Aorta (tissue), 5 donors: Measurements from ENCODE around the gene TMEM132D. TPM values are rescaled to one million over a fixed set of nuclear protein-coding genes. Genes with fewer than 3 reads are reported as not detected.

Experiments used
- ATAC-seq: fragments of 200-7000 bp; cut with Tn5 transposase; one replicate; pipeline ENCODE4 v1.9.1; 2022; ENCODE audit warnings: moderate library complexity; ENCODE audit not compliant: low FRiP score
- DNase-seq, 2 donors: peaks; one replicate each; pipeline ENCODE4 v3.0.0-alpha.2; 2020
- H3K27ac ChIP-seq, 2 donors: one replicate each; pipeline ENCODE4 v1.5.1; 2013; ENCODE audit warnings: low read length in 2 of 2, mild to moderate bottlenecking in 2 of 2, moderate library complexity in 2 of 2, control low read depth in 1 of 2, inconsistent platforms in 1 of 2, low read depth in 1 of 2
- H3K27me3 ChIP-seq, 2 donors: one replicate each; pipeline ENCODE4 v1.6.1; 2013; ENCODE audit warnings: control low read depth in 1 of 2, low read length in 1 of 2, mild to moderate bottlenecking in 1 of 2, moderate library complexity in 1 of 2; ENCODE audit not compliant: insufficient read depth in 2 of 2, control insufficient read depth in 1 of 2
- H3K36me3 ChIP-seq, 2 donors: one replicate each; pipeline ENCODE4 v1.6.1; 2013; ENCODE audit warnings: control low read depth in 1 of 2, low read length in 1 of 2, mild to moderate bottlenecking in 1 of 2; ENCODE audit not compliant: insufficient read depth in 2 of 2, control insufficient read depth in 1 of 2
- H3K4me1 ChIP-seq, 2 donors: one replicate each; pipeline ENCODE4 v1.6.1; 2013; ENCODE audit warnings: low read length in 2 of 2, control low read depth in 1 of 2, mild to moderate bottlenecking in 1 of 2, moderate library complexity in 1 of 2; ENCODE audit not compliant: insufficient read depth in 2 of 2, control insufficient read depth in 1 of 2
- H3K4me3 ChIP-seq, 2 donors: one replicate each; pipeline ENCODE4 v1.5.1; 2013; ENCODE audit warnings: low read length in 2 of 2, control low read depth in 1 of 2, mild to moderate bottlenecking in 1 of 2
- H3K9me3 ChIP-seq: one replicate; pipeline ENCODE4 v1.6.1; 2013; ENCODE audit warnings: mild to moderate bottlenecking, low read length; ENCODE audit not compliant: control insufficient read depth
- WGBS, 2 donors: extraction: QIAGEN DNeasy Blood & Tissue Kit; methylation state at CpG; one replicate each; pipeline ENCODE4 v1.1.7; 2013; 5-methylcytosine and 5-hydroxymethylcytosine counted together
- intact Hi-C, 2 donors: fragments of 100-400 bp; cut with DNase I; formaldehyde crosslinking; loops; one replicate each; pipeline versions ENCODE4 v1.14.2 to v1.15.0; 2022
- polyA plus RNA-seq, 2 donors: library from polyadenylated mRNA; stranded (reverse); fragments of 200-250 nt; gene quantifications; one replicate each; pipeline ENCODE4 v1.2.3, GENCODE V29; 2013
- total RNA-seq, 2 donors: library from RNA; stranded (reverse); fragmentation: NEBNext Ultra II Directional; extraction: Animal tissue kit (Norgen Biotek cat#: 25700); gene quantifications; one replicate each; pipeline ENCODE4 v1.2.1, GENCODE V29; 2021
- donor health status: healthy with polysubstance abuse.
- donor health status: Bipolar disorder and iron deficiency.
- donor health status: DM: no; HTN: no; CAD: no.
- donor health status: DM: no; HTN: no; CAD: no.
- donor health status: DM: yes; HTN: yes; CAD: no.

The TMEM132D gene
- total and polyA plus RNA-seq, 4 donors, result not detected

DNA sequence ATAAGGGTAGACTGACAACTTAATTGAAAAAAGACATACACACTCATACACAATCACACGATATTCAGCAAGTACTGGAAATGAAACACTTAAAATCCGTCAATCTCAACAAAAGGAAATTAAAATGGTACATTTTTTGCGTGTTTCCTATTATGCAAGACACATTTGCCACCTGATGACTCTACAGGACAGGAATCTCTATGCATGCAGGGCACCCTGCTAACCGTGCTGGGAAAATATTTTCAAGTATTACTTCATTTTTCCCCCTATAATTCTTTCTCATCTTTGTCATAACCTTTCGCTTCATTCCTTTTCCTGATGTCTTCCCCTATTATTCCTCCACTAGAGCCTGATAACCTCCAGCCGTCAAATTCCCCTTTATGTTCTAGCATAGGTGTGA is 150.2 kb downstream of the TMEM132D start:
- 65 to 66% methylated on average over 6 of the region's 6 CpGs for WGBS, 2 donors

DNA sequence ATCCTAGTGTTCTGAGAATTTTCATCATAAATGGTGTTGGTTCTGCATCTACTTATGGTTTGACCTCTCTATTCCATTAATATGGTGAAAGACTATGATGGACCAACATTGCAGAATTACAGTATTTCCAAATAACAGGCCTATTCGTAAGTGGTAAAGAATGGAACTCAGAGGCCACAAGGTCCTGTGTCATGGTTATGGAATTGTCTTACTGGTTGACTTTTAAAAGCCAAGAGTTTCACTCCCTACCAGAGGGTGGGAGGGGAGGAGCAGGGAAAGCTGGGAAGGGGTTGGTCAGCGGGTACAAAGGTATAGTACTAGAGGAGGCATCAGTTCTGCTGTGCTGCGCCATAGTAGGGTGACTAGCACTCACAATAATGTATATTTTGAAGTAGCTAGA is 153.4 kb downstream of the TMEM132D start:
- Histone ChIP-seq H3K4me3 (no peak overlapping the region), H3K36me3 (no peaks in the 10 kb centered on the region), H3K4me1 (no peaks in the 10 kb centered on the region), H3K9me3 (peaks cover 2% of the 10 kb centered on the region), H3K27me3 (peaks cover 0 to 2% of the 10 kb centered on the region in 2 donors), H3K27ac (no peak overlapping the region)
- intact Hi-C loops, result no loop called here
- 47 to 78% methylated on average over 3 of the region's 3 CpGs for WGBS, 2 donors
- ATAC-seq, result no peak
- no peak for DNase-seq

More for the DNA sequence above, 150.2 kb downstream of the TMEM132D start:
- H3K4me3 ChIP-seq, result no peak overlapping the region
- H3K27me3 ChIP-seq, result no peaks in the 10 kb centered on the region
- H3K36me3 ChIP-seq, result no peaks in the 10 kb centered on the region
- no peak overlapping the region for H3K27ac ChIP-seq
- ATAC-seq, result no peak
- no peaks in the 10 kb centered on the region for H3K4me1 ChIP-seq
- intact Hi-C loops, result no loop called here
- DNase-seq, result no peak
- H3K9me3 ChIP-seq, result peaks cover 2% of the 10 kb centered on the region

DNA sequence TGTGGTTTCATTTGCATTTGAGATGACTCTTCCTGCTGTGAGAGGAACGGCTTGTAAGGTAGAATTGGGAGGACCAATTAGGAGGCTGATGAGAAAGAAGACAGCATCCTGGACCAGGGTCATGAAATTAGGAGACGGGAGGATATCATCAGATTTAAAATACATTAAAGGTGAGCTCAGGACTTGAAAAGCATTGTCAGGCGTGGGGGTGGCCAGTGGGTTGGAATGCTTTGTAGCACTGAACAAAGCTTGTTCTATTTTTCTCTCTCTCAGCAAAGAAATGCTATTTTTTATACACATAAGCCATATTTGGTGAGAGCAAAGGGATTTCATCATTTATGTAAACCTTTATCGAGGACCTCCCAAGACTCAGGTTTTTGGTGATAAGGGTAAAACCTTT is 157.5 kb downstream of the TMEM132D start:
- no peak overlapping the region for H3K4me3 ChIP-seq
- H3K9me3 ChIP-seq, result peaks cover 5% of the 10 kb centered on the region
- peaks cover 0 to 2% of the 10 kb centered on the region in 2 donors for H3K27me3 ChIP-seq
- 72 to 75% methylated on average over 4 of the region's 4 CpGs for WGBS, 2 donors
- DNase-seq (no peak), ATAC-seq (no peak)
- no peaks in the 10 kb centered on the region for H3K4me1 ChIP-seq
- intact Hi-C loops, result no loop called here
- H3K36me3 ChIP-seq, result no peaks in the 10 kb centered on the region
- no peak overlapping the region for H3K27ac ChIP-seq

DNA sequence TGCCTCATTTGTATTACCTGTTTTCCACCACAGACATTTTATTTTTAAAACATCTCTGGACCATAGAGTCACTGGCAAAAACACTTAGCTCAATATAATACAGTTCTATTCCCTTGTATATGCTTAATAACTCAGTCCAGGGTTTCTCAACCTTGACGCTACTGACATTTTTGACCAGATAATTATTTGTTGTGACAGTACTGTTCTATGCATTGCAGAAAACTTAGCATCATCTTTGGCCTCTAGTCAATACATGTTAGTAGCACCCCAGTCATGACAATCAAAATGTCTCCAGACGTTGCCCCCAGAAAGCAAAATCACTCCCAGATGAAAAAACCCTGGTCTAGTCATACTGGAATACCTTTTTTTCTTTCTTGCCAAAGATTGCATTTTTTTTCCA is 174.7 kb downstream of the TMEM132D start:
- H3K27me3 ChIP-seq, result no peaks in the 10 kb centered on the region
- ATAC-seq, result no peak
- H3K27ac ChIP-seq, result no peak overlapping the region
- 77 to 78% methylated on average over 2 of the region's 2 CpGs for WGBS, 2 donors
- H3K4me3 ChIP-seq, result no peak overlapping the region
- no peaks in the 10 kb centered on the region for H3K36me3 ChIP-seq
- intact Hi-C loops, result no loop called here
- no peaks in the 10 kb centered on the region for H3K4me1 ChIP-seq
- peaks cover 1% of the 10 kb centered on the region for H3K9me3 ChIP-seq
- no peak for DNase-seq

DNA sequence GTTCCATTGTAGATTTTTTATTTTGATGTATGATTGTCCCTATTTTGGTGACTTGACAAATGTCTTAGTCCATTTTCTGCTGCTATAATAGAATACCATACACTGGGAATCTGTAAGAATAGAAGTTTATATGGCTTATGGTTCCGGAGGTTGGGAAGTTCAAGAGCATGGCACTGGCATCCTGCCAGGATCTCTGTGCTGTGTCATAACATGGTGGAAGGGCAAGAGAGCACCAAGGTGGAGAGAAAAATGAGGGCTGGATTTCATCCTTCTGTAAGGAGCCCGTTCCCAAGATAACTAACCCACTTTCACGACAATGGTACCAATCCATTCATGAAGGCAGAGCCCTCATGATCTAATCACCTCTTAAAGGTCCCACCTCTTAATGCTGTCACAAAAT is 176.7 kb downstream of the TMEM132D start:
- WGBS, 2 donors, result 79 to 82% methylated on average over 3 of the region's 3 CpGs
- Histone ChIP-seq H3K27ac (no peak overlapping the region), H3K27me3 (no peaks in the 10 kb centered on the region), H3K4me1 (no peaks in the 10 kb centered on the region), H3K36me3 (no peaks in the 10 kb centered on the region), H3K4me3 (no peak overlapping the region), H3K9me3 (peaks cover 1% of the 10 kb centered on the region)
- intact Hi-C loops, result no loop called here
- no peak for ATAC-seq
- DNase-seq, result no peak

DNA sequence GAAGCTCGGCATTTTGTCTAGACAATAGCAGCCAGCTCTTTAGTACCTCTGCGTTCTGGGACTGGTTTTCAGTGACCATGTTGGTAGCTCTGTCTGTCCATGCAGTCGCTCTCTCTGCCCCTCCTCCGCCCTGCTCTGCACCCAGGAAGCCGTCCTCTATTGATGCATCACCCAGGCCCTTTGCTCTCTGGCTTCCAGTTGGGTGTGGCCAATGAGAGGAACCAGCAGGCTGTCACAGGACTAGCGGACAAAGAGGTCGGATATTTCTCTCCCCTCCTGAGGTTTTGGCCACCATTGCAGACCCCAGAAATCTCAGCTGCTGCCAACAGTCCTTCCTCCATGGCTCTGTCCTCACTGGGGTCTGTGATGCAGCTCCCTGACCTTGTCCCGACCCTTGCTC is 180.6 kb downstream of the TMEM132D start:
- Histone ChIP-seq H3K4me1 (no peaks in the 10 kb centered on the region), H3K27ac (no peak overlapping the region), H3K27me3 (no peaks in the 10 kb centered on the region), H3K36me3 (no peaks in the 10 kb centered on the region), H3K4me3 (no peak overlapping the region), H3K9me3 (peaks cover 1% of the 10 kb centered on the region)
- DNase-seq, result no peak
- WGBS, 2 donors, result 69 to 77% methylated on average over 8 of the region's 8 CpGs
- ATAC-seq, result no peak
- intact Hi-C loops, result no loop called here

DNA sequence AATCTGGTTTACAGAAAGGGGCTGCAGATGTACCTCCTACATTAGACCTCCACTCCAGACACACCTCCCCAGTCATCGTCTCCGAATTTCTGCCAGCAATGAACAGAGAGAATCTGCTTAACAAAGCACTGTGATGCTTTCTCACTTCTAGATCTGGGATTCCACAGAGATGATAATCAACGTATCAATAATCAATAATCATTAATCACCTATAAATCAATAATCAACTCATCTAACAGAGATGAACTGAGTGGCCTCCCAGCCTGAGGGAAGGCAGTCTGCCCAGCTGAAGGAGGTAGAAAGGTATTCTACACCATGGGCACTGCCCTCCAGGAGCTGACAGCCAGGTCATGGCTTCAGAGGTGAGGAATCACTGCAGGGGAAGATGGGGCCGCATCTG is 183.2 kb downstream of the TMEM132D start:
- Histone ChIP-seq H3K27me3 (no peaks in the 10 kb centered on the region), H3K36me3 (no peaks in the 10 kb centered on the region), H3K9me3 (peaks cover 2% of the 10 kb centered on the region), H3K27ac (no peak overlapping the region), H3K4me3 (no peak overlapping the region), H3K4me1 (no peaks in the 10 kb centered on the region)
- 71 to 84% methylated on average over 4 of the region's 4 CpGs for WGBS, 2 donors
- intact Hi-C loops, result no loop called here
- no peak for ATAC-seq
- DNase-seq, result no peak

DNA sequence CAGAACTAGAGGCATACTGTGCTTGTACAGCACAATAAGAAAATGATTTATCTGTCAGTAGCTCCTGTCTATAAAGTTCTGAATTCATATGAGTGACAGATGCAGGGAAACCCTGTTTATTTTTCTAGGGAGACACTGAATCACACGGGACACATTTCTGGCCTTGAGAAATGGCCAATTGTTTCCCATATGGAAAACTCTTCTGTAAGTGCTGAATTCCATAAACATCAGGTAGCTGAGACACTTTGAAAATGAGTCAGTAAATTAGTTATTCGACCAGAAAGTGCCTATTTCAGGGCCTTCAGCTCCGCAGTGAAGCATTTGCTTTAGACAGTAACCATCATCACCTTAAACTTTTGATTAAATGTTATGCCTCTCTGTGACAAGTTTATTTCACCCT is 184.4 kb downstream of the TMEM132D start:
- DNase-seq, result no peak
- intact Hi-C loops, result no loop called here
- no peaks in the 10 kb centered on the region for H3K4me1 ChIP-seq

DNA sequence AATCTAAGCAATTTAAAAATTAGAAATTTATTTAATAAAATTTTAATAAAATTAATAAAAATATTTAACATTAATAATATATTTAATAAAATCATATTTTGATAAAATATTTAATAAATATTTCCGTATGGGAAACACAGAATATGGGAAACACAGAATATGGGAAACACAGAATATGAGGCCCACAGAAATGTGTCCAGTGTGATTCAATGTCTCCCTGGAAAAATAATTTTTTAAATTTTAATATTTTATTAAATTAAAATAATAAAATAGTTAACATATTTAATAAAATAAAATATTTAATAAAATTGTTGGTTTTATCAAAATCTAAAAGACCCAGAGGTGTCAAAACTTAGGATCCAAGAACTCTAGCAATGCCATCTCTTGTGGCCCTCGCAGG is 186.4 kb downstream of the TMEM132D start:
- intact Hi-C loops, result no loop called here
- H3K27me3 ChIP-seq, result no peaks in the 10 kb centered on the region
- ATAC-seq, result no peak
- H3K27ac ChIP-seq, result no peak overlapping the region
- 80 to 90% methylated on average over 2 of the region's 2 CpGs for WGBS, 2 donors
- H3K9me3 ChIP-seq, result peaks cover 5% of the 10 kb centered on the region
- H3K36me3 ChIP-seq, result no peaks in the 10 kb centered on the region
- H3K4me3 ChIP-seq, result no peak overlapping the region
- H3K4me1 ChIP-seq, result no peaks in the 10 kb centered on the region
- no peak for DNase-seq

More for the DNA sequence above, 184.4 kb downstream of the TMEM132D start:
- H3K27ac ChIP-seq, result no peak overlapping the region
- H3K9me3 ChIP-seq, result peaks cover 2% of the 10 kb centered on the region
- H3K4me3 ChIP-seq, result no peak overlapping the region
- no peaks in the 10 kb centered on the region for H3K27me3 ChIP-seq
- ATAC-seq, result no peak
- H3K36me3 ChIP-seq, result no peaks in the 10 kb centered on the region
- 5 to 17% methylated on average over 3 of the region's 3 CpGs for WGBS, 2 donors
